H1 (cell line): ENCODE data around the gene COA4. TPM values are rescaled to one million over a fixed set of nuclear protein-coding genes. Genes with fewer than 3 reads are reported as not detected.

Experiments
- CHD2 ChIP-seq: IDR thresholded peaks from 2 replicates; pipeline ENCODE4 v1.6.1; 2012; ENCODE audit warnings: low read length, improper control_type of control experiment
- EP300 ChIP-seq, 2 experiments: IDR thresholded peaks; 1 replicate in 1 of 2; 2 replicates in 1 of 2; pipeline ENCODE4 v1.6.1; 2011 to 2012; ENCODE audit warnings: low read depth in 2 of 2, low read length in 2 of 2, mild to moderate bottlenecking in 2 of 2, borderline replicate concordance in 1 of 2, inconsistent platforms in 1 of 2, moderate library complexity in 1 of 2
- FOSL1 ChIP-seq: IDR thresholded peaks from 2 replicates; pipeline ENCODE4 v1.6.1; 2011; ENCODE audit warnings: mild to moderate bottlenecking, low read depth, low read length, moderate library complexity; ENCODE audit not compliant: insufficient read depth
- GTF2F1 ChIP-seq: IDR thresholded peaks from 2 replicates; pipeline ENCODE4 v1.6.1; 2012; ENCODE audit warnings: low read depth, low read length, improper control_type of control experiment, borderline replicate concordance
- KDM5A ChIP-seq: fragments of 200-600 bp; IDR thresholded peaks from 2 replicates; pipeline ENCODE4 v1.7.1; 2012; ENCODE audit warnings: mild to moderate bottlenecking, low read length, inconsistent platforms, mixed read lengths
- NRF1 ChIP-seq: IDR thresholded peaks from 2 replicates; pipeline ENCODE4 v1.6.1; 2011; ENCODE audit warnings: mild to moderate bottlenecking, low read depth, low read length, improper control_type of control experiment
- RXRA ChIP-seq: IDR thresholded peaks from 2 replicates; pipeline ENCODE4 v1.6.1; 2011; ENCODE audit warnings: low read depth, mild to moderate bottlenecking, low read length, moderate library complexity; ENCODE audit not compliant: insufficient read depth
- TEAD4 ChIP-seq: IDR thresholded peaks from 2 replicates; pipeline ENCODE4 v1.6.1; 2012; ENCODE audit warnings: low read depth, low read length, inconsistent platforms, mixed read lengths
- polyA plus RNA-seq, 7 experiments: library from polyadenylated mRNA; depleted of rRNA in 3 of 7; stranded (reverse) in 5 of 7; unstranded in 2 of 7; fragments of >200 nt in 5 of 7; fragments of 200-250 nt in 2 of 7; gene quantifications; 1 replicate in 5 of 7; 2 replicates in 1 of 7; 4 replicates in 1 of 7; pipeline versions ENCODE4 v1.2.1 to v1.2.3, GENCODE V29; 2011 to 2013; ENCODE audit warnings: missing spikeins in 2 of 7, mixed read lengths in 2 of 7
- total RNA-seq: library from RNA; stranded (reverse); fragmentation: NEBNext Ultra II Directional; extraction: Animal tissue kit (Norgen Biotek cat#: 25700); gene quantifications from 2 replicates; pipeline ENCODE4 v1.2.1, GENCODE V29; 2021
- TF ChIP-seq, protein P1 (sequence below): fragments of 300-600 bp; sonication (generic); IDR thresholded peaks from 2 replicates; pipeline ENCODE4 v1.7.1; 2012; ENCODE audit warnings: low read length, moderate library complexity, mild to moderate bottlenecking, inconsistent platforms; ENCODE audit not compliant: insufficient replicate concordance

Gene COA4
- total and polyA plus RNA-seq, 2 of the 8 experiments (the other 6 are each of a cell fraction or from before 2014, with no cell fraction given), result 177 to 380 TPM

DNA sequence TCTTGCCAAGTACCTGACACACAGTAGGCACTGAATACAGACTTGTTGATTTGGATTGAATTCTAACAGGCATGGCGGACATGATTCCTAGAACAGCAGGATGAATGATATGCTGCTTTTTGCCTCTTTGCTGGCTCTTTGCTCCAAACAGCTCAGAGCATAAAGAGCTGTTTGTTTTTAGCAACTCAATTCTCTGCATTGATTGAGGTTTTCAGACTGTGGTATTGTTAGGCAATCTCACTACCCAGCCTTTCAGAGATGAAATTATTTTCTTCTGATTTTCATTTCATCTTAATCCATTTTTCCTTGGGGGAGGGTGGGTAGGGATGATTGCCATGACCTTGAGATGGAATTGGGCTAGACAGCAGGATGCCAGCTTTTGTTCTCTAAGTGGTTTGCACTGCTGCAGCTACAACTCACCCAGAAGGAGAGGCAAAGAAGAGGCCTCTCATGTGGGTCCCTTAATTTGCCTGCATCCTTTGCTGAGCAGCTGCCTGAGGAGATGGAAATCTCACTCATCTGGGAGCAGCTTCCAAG lies 20.5 kb downstream of the COA4 start (continued):
- TF ChIP-seq, protein P1, sequence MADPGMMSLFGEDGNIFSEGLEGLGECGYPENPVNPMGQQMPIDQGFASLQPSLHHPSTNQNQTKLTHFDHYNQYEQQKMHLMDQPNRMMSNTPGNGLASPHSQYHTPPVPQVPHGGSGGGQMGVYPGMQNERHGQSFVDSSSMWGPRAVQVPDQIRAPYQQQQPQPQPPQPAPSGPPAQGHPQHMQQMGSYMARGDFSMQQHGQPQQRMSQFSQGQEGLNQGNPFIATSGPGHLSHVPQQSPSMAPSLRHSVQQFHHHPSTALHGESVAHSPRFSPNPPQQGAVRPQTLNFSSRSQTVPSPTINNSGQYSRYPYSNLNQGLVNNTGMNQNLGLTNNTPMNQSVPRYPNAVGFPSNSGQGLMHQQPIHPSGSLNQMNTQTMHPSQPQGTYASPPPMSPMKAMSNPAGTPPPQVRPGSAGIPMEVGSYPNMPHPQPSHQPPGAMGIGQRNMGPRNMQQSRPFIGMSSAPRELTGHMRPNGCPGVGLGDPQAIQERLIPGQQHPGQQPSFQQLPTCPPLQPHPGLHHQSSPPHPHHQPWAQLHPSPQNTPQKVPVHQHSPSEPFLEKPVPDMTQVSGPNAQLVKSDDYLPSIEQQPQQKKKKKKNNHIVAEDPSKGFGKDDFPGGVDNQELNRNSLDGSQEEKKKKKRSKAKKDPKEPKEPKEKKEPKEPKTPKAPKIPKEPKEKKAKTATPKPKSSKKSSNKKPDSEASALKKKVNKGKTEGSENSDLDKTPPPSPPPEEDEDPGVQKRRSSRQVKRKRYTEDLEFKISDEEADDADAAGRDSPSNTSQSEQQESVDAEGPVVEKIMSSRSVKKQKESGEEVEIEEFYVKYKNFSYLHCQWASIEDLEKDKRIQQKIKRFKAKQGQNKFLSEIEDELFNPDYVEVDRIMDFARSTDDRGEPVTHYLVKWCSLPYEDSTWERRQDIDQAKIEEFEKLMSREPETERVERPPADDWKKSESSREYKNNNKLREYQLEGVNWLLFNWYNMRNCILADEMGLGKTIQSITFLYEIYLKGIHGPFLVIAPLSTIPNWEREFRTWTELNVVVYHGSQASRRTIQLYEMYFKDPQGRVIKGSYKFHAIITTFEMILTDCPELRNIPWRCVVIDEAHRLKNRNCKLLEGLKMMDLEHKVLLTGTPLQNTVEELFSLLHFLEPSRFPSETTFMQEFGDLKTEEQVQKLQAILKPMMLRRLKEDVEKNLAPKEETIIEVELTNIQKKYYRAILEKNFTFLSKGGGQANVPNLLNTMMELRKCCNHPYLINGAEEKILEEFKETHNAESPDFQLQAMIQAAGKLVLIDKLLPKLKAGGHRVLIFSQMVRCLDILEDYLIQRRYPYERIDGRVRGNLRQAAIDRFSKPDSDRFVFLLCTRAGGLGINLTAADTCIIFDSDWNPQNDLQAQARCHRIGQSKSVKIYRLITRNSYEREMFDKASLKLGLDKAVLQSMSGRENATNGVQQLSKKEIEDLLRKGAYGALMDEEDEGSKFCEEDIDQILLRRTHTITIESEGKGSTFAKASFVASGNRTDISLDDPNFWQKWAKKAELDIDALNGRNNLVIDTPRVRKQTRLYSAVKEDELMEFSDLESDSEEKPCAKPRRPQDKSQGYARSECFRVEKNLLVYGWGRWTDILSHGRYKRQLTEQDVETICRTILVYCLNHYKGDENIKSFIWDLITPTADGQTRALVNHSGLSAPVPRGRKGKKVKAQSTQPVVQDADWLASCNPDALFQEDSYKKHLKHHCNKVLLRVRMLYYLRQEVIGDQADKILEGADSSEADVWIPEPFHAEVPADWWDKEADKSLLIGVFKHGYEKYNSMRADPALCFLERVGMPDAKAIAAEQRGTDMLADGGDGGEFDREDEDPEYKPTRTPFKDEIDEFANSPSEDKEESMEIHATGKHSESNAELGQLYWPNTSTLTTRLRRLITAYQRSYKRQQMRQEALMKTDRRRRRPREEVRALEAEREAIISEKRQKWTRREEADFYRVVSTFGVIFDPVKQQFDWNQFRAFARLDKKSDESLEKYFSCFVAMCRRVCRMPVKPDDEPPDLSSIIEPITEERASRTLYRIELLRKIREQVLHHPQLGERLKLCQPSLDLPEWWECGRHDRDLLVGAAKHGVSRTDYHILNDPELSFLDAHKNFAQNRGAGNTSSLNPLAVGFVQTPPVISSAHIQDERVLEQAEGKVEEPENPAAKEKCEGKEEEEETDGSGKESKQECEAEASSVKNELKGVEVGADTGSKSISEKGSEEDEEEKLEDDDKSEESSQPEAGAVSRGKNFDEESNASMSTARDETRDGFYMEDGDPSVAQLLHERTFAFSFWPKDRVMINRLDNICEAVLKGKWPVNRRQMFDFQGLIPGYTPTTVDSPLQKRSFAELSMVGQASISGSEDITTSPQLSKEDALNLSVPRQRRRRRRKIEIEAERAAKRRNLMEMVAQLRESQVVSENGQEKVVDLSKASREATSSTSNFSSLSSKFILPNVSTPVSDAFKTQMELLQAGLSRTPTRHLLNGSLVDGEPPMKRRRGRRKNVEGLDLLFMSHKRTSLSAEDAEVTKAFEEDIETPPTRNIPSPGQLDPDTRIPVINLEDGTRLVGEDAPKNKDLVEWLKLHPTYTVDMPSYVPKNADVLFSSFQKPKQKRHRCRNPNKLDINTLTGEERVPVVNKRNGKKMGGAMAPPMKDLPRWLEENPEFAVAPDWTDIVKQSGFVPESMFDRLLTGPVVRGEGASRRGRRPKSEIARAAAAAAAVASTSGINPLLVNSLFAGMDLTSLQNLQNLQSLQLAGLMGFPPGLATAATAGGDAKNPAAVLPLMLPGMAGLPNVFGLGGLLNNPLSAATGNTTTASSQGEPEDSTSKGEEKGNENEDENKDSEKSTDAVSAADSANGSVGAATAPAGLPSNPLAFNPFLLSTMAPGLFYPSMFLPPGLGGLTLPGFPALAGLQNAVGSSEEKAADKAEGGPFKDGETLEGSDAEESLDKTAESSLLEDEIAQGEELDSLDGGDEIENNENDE, result no peak
- TF ChIP-seq NRF1 (no peak), CHD2 (no peak), EP300 (IDR thresholded peaks at IDR 0.05; ENCODE audit: borderline replicate concordance in 1 of 2, low read depth in 2 of 2, low read length in 2 of 2) (no peak), FOSL1 (no peak), RXRA (no peak), KDM5A (no peak), GTF2F1 (no peak), TEAD4 (no peak)
